OCI-LY7 (cell line): Measurements from ENCODE around the gene COPS4.

Experiments
- EZH2phosphoT487 ChIP-seq: fragments of 200-600 bp; sonication (generic); IDR thresholded peaks from 2 replicates; pipeline ENCODE4 v1.6.1; 2018; ENCODE audit warnings: low read depth, borderline replicate concordance, mild to moderate bottlenecking, mixed run types, antibody characterized with exemption, low read length, moderate library complexity, mixed read lengths
- TF ChIP-seq, protein P1 (sequence below): fragments of 200-600 bp; sonication (generic); conservative IDR thresholded peaks from 2 replicates; pipeline ENCODE4 v1.5.1; 2014; ENCODE audit warnings: mild to moderate bottlenecking, antibody characterized with exemption, low read length, moderate library complexity, mixed read lengths

- TF ChIP-seq, protein P1, sequence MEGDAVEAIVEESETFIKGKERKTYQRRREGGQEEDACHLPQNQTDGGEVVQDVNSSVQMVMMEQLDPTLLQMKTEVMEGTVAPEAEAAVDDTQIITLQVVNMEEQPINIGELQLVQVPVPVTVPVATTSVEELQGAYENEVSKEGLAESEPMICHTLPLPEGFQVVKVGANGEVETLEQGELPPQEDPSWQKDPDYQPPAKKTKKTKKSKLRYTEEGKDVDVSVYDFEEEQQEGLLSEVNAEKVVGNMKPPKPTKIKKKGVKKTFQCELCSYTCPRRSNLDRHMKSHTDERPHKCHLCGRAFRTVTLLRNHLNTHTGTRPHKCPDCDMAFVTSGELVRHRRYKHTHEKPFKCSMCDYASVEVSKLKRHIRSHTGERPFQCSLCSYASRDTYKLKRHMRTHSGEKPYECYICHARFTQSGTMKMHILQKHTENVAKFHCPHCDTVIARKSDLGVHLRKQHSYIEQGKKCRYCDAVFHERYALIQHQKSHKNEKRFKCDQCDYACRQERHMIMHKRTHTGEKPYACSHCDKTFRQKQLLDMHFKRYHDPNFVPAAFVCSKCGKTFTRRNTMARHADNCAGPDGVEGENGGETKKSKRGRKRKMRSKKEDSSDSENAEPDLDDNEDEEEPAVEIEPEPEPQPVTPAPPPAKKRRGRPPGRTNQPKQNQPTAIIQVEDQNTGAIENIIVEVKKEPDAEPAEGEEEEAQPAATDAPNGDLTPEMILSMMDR: no peak
- TF ChIP-seq EZH2phosphoT487: no peak
These were observed 21.1 kb upstream of the COPS4 start for GRCh38 chr4:83013902-83014301.
